Embryonic facial prominence (tissue), 1 donor: ENCODE results near the gene GAD2.
A peak's percentile ranks its signal among the peaks of the same experiment; 100 is the strongest.

ENCODE experiments used
- DNase-seq: peaks from one replicate; pipeline ENCODE4 v3.0.0-alpha.2; 2016; ENCODE audit errors: extremely low spot score

GAD2 gene

DNA sequence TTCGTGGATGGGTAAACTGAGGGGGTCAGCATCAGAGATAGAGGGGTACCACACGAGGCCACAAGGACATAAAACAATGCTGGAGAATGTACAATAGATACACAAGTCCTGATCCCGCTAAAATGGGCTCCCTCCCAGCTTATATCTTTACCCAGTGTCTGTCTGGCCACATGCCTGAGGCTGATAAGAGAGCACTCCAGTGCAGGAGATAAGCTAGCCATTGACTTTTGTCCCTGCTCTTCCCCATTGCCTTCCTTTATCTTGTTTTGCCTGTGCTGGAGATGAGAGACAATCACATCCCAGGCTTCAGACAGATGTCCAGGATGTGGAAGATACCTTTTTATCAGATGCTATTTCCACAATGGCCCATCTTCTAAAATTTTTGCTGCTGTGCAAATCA, 6.0 kb downstream of the GAD2 start:
- no peak for DNase-seq

DNA sequence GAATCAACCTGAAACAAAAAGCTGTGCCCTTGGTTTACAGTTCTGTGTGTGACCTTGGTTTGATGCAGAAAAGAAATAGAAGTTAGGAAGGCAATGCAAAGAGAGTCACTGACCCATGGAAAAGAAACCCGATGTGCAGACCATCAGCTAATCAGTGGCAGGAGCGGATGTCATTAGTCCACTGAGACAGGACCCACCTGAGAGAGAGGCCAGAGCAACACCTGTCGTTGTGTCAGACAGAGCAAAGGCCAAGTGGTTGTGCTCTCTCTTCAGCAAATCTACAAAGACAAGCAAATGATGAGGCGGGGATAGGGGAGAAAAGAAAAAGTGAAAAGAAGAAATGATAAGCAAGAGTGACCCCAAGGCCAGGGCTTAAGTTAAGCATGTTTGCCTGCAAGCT, 8.7 kb downstream of the GAD2 start:
- DNase-seq: no peak

DNA sequence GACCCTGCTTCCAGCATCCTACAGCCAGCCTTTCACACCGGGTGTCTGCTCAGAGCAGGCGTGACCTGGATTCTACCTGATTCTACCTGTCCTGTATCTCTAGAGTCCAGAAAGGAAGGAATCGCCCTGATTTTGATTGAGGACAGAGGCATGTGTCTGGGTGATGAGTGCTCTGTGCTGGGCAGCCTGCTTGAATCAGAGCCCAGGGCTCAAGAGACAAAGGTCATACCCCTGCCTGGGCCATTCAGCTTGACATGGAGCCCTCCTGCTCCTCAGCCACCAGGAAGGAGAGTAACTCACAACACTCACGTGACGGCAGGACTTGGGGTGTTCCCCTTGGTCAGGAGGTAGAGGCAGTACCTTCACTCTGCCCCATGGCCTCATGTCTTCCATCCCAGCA, 11.2 kb downstream of the GAD2 start:
- no peak for DNase-seq

DNA sequence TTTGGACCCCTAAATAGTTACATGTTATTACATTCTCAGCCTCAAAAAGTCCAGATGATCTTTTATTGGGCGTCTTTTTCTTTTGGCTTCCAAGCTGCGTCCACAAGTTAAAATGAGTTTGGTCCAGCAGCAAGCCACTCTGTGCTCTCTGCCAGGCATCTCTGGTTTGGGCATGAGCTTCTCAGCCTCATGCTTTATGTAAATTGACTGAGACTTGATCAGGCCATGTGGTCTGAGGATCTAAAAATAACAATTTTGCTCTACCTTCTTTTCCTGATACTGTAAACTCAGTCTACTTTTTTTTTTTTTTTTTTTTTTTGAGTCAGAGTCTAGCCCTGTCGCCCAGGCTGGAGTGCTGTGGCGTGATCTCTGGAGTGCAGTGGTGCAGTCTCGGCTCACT, 15.6 kb downstream of the GAD2 start:
- DNase-seq: no peak

DNA sequence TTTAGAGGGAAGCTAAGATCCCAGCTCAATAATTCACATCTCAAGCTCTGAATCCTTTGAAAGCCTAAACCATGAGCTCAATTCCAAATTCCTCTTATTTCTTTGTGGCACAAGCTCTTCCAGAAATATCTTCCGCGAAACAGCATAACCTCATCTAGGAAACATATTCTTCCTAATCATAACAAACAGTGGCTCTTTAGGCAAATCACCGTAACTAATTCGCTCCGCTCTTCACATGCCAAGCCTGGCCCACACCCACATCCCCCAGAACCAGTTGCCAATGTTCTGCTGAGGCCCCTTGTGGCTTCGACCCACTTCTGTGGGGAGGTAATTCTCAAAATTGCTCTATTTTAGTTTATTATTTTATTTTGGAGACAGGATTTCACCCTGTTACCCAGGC, 19.2 kb downstream of the GAD2 start:
- no peak for DNase-seq

DNA sequence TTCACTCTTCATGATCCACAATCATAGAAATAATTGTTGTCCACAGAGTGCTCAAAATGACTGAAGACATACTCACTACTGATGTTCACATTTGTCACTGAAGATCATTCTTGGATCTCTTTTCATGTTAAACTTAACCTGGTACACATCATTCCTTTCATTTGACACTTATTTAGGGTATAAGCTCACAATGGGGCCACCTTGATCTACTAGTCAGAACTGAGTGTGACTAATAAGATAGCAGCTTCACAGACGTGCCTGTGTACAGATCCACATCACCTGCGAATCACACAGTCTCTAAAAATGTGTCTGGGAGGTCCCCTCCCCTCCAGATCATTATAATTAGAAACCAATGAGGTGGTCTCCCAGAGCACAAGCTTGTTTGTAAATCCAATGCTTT, 21.8 kb downstream of the GAD2 start:
- no peak for DNase-seq

DNA sequence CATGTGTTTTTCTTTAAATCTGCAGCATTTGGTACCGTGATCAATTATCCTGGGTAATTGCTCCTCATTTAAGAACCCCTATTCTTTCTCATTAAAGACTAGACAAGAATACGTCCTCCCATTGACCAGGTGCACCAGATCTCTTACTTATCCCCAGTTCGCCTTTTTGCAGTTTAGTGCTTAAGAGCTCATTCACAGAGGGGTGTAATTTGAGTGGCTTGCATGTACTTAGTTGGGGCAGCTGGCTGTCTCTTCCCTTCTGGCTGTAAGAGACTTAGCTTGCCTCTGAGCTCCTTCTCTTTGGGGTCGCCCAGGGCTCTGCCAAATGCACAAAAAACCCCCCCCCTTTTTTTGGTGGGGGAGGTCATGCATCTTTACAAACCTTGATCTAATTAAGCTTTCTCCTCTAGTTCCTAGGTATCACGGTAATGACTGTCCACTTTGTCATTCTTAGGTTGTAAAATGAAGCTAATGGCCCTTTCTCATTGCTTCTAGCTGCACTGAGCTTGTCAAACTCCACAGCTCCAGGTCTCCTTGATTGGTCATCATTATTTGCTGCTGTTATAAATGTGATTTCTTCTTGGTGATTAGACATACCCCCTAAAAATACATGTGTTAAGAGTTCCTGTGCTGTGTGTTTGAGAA, 26.3 kb downstream of the GAD2 start:
- DNase-seq: no peak

DNA sequence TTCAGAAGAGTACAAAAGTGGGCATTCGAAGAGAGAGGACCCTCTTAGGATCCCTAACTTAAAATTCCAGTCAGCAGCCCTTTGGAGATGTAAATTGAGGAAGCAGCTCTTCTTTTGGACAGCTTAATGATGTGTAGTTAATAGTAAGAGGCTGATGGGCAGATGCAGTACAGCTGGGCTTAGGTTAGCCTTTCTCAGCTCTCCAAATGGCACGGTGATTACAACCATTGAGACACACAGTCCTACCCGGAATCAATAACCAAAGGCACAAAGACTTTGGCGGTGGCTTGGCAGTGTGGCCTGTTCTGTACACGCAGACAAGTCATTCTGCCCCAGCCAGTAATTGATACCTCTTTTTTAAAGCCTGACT, 26.8 kb downstream of the GAD2 start:
- DNase-seq: no peak

DNA sequence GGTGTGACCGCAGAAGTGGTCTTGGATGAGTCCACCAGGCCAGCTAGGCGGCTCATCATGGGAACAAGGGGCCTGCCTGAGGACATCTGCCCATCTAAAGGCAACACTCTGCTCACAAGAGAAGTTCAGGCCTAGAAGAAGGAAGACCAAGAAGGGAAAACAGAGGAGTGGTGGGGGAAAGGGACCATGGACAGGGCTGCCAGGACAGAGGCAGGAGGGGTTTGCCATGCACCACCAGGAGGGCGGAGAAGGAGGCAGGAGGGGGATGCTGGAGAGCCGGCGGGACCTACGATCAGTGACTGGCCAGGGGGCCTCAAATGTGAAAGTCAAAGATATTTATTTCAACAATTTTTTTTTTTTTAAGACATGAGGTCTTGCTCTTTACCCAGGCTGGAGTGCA, 33.1 kb downstream of the GAD2 start:
- no peak for DNase-seq

DNA sequence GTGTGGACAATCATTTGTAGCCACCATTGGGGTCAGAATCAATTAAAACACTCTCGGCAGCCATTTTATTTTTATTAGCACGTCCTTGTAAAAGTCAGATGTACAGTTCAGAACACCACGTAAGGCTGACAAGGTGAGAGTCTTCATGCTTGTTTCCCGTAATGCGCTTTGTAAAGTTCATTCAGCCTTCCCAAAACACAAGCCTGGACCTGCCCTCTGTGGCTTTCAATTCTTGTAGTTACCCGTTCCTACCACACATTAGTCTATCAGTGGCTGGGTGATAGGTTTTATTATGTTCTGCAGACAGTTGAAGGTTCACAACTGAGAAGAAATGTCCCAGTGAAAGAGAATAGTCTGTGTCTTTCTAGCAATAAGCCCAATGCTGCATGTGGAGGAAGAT, 35.4 kb downstream of the GAD2 start:
- no peak for DNase-seq

DNA sequence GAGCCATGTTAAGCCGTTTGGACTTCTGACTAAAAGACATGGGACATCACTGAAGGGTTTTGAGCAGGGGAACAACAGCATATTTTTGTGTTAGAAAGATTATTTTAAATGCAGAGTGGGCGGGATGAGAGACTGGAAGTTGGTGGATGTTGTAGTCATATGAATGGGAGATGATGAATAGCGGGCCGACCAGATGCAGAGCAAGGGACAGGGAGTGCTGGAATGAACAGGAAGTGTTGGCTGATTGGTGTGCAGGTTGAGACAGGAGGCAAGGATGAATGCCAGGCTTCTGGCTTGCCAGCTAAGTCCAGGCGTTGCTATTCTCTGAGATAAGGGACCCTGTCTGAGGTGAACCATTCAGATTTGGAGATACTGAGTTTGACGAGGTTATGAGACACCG, 38.0 kb downstream of the GAD2 start:
- no peak for DNase-seq

DNA sequence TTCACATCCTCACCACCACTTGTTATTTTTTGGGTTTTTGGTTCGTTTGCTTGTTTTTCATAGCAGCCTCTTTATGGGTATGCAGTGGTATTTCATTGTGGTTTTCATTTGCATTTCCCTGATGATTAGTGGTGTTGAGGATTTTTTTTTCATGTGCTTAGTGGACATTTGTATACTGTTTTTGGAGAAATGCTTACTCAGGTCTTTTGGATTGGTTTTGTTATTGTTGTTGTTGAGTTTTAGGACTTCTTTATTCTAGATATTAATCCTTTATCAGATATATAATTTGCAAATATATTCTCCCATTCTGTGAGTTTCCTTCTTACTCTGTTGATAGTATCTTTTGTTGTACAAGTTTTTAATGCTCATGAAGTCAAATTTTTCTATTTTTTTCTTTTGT, 42.8 kb downstream of the GAD2 start:
- DNase-seq: no peak

DNA sequence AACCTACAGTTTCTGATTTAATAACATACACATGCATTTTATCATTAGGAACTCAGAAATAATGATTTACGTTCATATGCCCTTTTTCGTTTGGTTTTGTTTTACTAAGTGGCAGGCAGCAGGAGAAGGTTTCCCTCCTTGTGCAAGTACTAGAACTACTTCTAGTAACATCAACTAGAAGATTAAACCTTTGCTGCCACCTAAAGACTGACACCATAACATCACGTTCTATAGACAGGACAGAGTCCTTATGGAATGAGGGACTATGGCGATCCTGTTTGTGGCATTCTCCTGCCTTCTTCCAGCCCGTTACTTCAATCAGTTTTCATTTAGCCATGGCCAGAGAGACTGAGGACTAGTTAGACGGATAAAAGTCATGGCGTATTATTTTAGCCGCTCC, 53.2 kb downstream of the GAD2 start:
- DNase-seq: peak; percentile 20

DNA sequence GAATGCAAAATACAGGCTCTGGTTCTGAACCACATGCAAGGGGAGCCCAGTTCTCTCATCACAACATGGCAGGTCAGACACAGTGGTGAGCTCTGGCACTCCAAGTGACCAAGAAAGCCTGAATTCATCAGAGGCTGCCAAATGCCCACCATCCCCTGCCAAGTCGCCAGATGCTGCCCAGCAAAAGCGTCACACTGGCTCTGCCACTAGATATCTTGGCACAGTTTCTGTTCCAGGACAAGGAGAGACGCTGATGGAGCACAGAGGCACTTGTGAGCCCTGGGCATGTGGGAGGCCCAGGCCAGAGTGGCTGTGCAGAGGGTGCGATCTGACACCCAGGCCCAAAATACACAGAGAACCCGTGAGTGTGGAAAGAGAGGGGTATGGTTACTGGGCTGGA, 57.8 kb downstream of the GAD2 start:
- DNase-seq: no peak

DNA sequence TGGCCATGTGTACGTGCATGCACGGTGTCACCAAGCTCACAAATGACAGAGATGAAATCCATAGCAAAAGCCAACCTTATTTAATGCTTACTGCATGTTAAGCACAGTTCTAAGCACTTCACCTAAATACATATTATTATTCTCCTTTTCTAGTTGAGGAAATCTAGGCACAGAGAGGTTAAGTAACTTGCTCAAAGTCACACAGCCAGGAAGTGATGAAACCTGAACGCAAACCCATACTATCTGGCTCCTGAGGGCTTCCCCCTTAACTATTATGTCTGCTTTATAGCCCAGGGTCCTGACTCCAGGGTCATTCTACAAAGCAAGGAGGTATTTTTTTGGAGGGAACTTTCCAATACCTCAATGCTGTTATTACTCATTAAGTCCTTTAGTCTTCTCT, 61.7 kb downstream of the GAD2 start:
- no peak for DNase-seq

DNA sequence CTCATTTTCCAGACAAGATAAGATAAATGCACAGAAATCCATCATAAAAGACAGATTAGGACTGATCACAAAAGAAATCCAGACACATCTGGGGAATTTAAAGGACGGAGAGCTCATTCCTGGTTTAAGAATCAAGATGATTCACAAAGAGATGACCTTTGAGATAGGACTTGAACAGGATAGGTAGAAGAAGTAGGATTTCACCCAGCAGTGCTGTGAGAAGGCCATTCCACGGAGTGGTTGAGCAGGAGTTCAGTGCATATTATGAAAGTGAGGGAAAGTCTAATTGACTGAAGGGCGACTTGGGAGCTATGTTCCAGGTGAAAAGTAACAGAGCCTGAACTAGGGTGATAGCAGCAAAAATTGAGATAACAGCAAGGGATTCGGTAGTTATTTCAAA, 73.7 kb downstream of the GAD2 start:
- DNase-seq: no peak

DNA sequence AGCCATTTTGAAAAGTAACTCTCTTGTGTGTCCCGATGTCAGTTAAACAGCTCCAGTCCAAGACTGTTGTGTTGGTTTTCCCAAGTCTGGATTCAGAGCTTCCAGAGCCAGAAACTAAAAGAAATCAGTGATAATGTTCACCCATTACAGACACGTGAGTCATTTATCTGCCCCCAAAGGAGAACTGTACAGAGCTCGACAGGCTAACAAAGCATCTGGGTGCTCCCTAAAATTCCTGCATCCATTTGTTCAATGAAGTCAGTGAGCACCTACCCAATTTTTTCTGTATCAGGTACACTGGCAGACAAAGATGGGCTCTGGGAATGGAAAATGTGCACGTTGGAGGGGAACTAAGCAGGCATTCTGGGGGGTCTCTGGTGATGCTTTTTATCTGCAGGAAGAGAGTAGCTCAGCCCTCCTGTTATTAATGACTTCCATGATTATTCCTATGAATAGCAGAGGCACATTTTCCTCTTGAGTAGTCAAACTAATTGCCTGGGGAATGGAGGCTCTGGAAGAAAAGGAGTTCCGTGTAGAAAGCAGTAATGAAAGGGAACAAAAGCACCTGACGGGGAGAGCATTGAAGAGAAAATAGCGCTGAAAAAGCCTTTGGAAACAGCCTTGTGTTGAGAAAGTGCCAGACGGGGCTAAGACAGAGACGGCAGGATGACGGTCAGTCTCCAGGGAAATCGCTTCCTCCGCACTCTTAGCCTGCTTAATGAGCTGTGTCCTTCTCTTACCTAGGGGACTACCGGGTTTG, 75.3 kb downstream of the GAD2 start:
- no peak for DNase-seq

DNA sequence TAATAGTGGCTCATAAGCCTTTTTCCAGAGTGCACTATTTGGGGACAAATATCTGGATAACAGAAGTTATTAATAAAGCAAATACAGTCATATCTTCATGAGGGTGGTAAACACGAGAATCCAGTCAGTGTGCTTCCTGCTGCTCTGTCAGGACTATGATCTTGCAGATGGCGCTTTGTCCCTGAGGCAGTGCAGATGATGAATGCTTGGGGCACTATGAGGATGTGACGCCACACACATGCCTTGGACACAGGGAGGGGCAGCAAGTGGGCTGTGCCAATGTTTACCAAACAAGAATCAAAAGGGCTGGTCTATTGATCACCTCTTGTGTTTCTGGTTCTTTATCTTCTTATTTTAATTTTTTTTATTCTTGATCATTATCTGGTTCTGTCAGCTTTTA, 79.8 kb downstream of the GAD2 start:
- no peak for DNase-seq

DNA sequence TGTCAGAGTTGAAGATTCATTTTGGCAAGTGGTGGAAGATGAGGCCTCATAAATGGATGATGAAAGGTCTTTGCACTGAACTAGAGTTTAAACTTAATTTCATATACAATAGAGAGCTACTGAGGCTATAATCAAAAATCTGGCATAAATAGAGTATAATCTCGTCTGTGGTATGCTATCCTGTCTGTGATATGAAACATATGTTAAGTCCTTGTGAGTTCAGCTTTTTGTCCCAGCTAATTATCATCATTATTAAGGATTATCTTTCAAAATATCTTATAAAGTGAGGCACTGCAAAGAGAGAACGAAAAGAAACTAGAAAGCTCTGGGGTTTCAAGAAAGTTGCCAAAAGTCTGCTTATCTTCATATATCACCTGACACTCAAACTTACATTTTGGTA, 83.4 kb downstream of the GAD2 start:
- no peak for DNase-seq

DNA sequence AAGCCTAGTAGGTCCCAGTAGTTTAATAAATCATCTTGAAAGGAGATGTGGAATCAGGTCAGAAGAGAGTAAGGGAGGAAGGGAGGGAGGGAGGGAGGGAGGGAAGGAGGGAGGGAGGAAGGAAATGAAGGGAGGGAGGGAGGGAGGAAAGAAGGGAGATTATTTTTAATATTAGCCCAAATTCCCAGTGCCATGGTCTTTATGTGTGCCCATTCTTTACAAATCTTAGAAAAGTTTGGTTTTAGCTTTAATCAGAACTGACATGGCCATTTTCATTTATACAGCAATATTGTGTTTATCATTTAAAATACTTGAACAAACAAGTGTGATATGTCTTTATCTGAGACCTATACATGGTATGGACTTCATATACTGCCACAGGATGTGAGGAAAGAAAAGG, 86.8 kb downstream of the GAD2 start:
- no peak for DNase-seq

DNA sequence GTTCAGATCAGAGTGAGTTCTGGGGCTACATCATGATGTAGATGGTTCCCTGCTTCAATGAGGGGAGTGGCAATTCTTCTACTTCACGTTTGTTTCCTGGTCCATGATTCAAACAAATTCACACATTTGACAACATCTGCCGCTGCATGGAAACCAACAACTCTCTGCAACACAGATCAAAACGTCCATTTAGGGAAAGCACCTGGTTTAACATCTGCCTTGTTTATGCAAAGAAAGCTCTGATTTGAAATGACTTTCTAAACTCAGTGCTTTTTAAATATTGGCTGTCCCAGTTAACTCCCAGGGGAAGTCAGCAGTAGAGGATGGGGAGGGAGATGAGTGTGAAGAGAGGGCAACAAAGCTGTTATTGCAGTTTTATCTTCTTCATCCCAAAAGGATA, 93.8 kb downstream of the GAD2 start:
- DNase-seq: no peak

DNA sequence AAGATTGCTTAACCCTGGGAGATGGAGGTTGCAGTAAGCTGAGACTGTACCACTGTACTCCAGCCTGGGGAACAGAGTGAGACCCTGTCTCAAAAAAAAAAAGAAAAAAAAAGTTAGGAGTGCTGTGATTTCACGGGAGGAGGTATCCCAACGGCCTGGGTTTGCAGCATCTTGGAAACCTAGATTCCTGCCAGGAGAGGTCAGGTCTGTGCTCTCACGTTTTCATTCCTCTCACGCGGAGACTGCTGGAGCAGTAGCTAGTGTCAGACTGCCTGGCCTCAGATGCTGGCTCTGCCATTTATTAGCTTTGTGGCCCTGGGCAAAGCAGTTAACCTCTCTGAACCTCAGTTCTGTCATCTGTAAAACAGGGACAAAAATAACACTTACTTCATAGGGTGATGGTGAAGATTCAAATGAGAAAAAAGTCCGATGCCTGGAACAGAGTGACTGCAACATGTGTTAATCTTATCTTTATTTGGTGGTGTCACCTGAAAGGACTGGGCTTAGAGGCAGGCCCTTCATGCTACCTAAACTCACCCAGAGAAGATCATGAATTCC, 94.9 kb downstream of the GAD2 start:
- DNase-seq: no peak

DNA sequence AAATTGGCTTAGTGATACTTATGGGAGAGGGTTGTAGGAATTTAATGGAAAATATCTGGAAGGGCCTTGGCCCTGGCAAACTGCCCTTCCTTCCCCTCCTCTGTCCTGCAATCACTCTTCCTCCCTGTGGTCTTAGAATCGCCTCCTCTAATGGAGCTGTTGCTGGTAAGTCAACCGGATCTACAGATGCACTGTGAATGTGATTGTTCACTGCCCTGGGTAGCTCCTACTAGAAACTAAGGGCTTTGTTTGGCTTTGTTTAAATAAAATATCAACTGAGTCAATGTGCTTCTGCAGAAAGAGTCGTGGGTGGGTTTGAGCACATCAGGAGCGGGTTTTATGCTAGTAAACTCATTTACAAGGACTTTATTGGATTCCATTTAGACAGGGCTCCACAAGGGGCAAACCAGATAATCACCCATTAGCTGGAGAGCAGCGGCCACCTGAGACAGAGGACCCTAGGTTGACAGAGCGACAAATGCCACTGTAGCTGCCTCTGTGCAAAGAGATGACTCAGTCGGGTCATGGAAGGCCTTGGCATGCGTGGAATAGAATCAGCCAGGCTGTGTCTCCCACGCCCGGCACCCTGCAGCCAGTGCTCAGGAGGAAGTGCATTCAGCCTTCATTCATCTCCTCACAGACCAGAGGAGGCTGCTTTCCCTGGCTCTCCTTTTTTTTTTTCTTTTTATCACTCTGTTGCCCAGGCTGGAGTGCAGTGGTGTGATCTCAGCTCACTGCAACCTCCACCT, 97.9 kb downstream of the GAD2 start:
- no peak for DNase-seq
